Central memory CD8-positive, alpha-beta T cell (primary cell): ENCODE results near the gene DIP2C.
"Not testable (repeated sequence)": the region's sequence is repeated elsewhere in the genome, so short reads cannot be mapped to it uniquely, and the experiment has no call there.

Experiments
- ATAC-seq: fragments of 150-1000 bp; cut with Tn5 transposase; replicated peaks from 2 replicates; pipeline ENCODE4 v1.10.0; 2022; ENCODE audit warnings: mild to moderate bottlenecking, moderate FRiP score, moderate number of reproducible peaks; ENCODE audit not compliant: poor library complexity, severe bottlenecking; ENCODE audit errors: extremely low read depth
- DNase-seq, 2 donors: peaks; one replicate each; pipeline ENCODE4 v3.0.0; 2021; ENCODE audit warnings: low spot score in 2 of 2
- H3K27ac Mint-ChIP-seq: one replicate; pipeline ENCODE4 v1.8.0; 2022; ENCODE audit warnings: low read depth, mild to moderate bottlenecking, moderate library complexity, mixed read lengths
- H3K27me3 Mint-ChIP-seq: one replicate; pipeline ENCODE4 v1.8.0; 2022; ENCODE audit warnings: mixed read lengths
- H3K36me3 Mint-ChIP-seq: one replicate; pipeline ENCODE4 v1.8.0; 2022; ENCODE audit warnings: mild to moderate bottlenecking, moderate library complexity, mixed read lengths; ENCODE audit not compliant: insufficient read depth
- H3K4me1 Mint-ChIP-seq: one replicate; pipeline ENCODE4 v1.8.0; 2022; ENCODE audit warnings: mixed read lengths
- H3K4me3 Mint-ChIP-seq: one replicate; pipeline ENCODE4 v1.8.0; 2022; ENCODE audit warnings: mild to moderate bottlenecking, moderate library complexity, mixed read lengths
- H3K9me3 Mint-ChIP-seq: one replicate; pipeline ENCODE4 v1.8.0; 2022; ENCODE audit warnings: mixed read lengths

Gene DIP2C

DNA sequence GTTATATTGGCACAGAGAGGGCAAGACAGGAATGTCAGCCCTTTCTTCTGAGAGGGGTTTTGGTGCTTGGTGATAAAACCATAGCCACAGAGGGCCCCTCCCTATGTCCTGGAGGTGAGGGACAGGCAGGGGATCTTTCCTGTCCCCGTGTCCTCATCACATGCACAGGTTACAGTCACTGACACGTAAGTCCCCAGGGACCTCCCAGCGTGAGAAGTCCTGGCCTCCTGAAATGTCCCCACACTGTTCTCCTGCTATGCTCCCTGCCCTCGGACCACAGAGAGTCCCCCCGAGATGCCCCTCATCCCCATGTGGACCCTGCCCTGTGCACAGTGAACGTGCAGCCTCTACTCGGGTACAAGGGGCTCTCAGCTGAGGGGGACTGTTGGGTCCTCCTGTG lies 293.8 kb downstream of the DIP2C start:
- H3K4me1 Mint-ChIP-seq = peaks cover 9% of the 10 kb centered on the region
- peaks cover 5% of the 10 kb centered on the region for H3K36me3 Mint-ChIP-seq
- H3K27me3 Mint-ChIP-seq = no peaks in the 10 kb centered on the region
- DNase-seq (no peak), ATAC-seq (no peak)
- no peaks in the 10 kb centered on the region for H3K9me3 Mint-ChIP-seq
- H3K4me3 Mint-ChIP-seq = no peak overlapping the region
- H3K27ac Mint-ChIP-seq = no peak overlapping the region

DNA sequence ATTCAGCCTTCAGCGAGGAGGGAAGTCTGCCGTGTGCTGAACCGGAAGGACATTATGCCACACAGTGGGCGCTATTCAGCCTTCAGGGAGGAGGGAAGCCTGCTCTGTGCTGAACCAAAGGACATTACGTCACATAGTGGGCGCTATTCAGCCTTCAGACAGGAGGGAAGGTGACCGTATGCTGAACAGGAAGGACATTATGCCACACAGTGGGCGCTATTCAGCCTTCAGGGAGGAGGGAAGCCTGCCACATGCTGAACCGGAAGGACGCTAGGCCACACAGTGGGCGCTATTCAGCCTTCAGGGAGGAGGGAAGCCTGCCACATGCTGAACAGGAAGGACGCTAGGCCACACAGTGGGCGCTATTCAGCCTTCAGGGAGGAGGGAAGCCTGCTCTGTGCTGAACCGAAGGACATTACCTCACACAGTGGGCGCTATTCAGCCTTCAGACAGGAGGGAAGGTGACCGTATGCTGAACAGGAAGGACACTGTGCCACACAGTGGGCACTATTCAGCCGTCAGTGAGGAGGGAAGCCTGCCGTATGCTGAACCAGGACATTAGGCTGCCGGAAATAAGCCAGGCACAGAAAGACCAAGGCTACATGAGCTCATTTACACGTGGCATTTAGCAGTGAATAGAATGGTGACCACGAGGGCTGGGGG lies 294.9 kb downstream of the DIP2C start:
- not testable (repeated sequence) for H3K9me3 Mint-ChIP-seq, H3K36me3 Mint-ChIP-seq, DNase-seq, H3K4me1 Mint-ChIP-seq, H3K4me3 Mint-ChIP-seq, H3K27me3 Mint-ChIP-seq
- peak; percentile 74 for ATAC-seq
- H3K27ac Mint-ChIP-seq = peak overlapping the region; percentile 42

DNA sequence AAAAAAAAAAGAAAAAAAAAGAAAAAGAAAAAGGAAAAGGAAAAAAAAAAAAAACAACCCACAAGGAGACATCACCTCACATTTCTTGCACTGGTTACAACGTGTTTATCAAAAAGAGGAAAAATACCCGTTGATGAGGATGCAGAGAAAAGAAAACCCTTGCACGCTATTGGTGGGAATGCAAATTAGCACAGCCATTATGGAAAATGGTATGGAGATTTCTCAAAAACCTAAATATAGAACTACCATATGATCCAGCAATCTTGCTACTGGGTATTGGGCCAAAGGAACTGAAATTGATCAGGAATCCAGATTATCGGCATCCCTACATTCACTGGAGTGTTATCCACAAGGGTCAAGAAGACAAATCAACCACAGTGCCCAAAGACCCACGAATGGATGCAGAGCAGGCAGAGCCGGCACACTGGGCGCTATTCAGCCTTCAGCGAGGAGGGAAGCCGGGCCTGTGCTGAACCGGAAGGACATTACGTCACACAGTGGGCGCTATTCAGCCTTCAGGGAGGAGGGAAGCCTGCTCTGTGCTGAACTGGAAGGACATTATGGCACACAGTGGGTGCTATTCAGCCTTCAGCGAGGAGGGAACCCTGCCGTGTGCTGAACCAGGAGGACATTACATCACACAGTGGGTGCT lies 295.6 kb downstream of the DIP2C start:
- Mint-ChIP-seq H3K36me3 (peaks cover 7% of the 10 kb centered on the region), H3K4me1 (peaks cover 9% of the 10 kb centered on the region), H3K4me3 (no peak overlapping the region), H3K27ac (peak overlapping the region; percentile 42), H3K27me3 (no peaks in the 10 kb centered on the region), H3K9me3 (no peaks in the 10 kb centered on the region)
- no peak for DNase-seq
- ATAC-seq = peak; percentile 16

DNA sequence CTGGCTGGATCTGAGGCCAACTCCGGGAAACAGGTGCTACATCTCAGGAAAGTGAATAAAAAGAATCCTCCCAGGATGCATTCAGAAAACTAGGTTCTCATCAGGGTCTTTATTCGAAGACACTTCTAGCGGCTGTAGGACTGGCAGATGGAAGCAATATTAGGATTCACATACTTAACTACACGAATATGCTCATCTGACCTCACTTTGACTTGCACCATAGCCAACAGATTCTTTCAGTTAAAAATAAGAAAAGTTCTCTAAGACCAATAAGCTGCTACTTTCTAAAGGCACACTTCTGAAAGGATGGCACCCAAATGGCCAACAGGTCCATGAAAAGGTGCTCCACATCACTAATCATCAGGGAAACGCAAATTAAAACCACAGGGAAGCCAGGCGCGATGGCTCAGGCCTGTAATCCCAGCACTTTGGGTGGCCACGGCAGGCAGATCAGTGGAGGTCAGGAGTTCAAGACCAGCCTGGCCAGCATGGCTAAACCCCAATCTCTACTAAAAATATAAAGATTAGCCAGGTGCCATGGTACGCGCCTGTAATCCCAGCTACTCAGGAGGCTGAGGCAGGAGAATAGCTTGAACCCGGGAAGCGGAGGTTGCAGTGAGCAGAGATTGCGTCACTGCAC lies 296.2 kb downstream of the DIP2C start:
- no peak for DNase-seq
- H3K4me1 Mint-ChIP-seq = peaks cover 13% of the 10 kb centered on the region
- no peak overlapping the region for H3K4me3 Mint-ChIP-seq
- H3K27me3 Mint-ChIP-seq = no peaks in the 10 kb centered on the region
- ATAC-seq = no peak
- H3K27ac Mint-ChIP-seq = peak overlapping the region; percentile 31
- H3K9me3 Mint-ChIP-seq = no peaks in the 10 kb centered on the region
- H3K36me3 Mint-ChIP-seq = peaks cover 9% of the 10 kb centered on the region

DNA sequence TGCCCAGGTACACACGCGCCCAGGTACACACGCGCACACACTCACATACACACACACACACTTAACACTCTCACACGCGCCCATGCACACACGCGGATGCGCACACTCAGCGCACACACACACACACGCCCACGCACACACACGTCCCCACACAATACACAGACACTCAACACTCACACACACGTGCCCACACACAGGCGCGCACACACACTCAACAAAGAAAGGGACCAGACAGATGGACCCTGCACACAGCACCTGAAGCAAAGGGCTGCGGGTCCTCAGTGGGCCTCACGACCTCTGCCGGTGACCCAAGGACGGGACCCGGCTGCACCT lies 296.8 kb downstream of the DIP2C start:
- H3K4me3 Mint-ChIP-seq = no peak overlapping the region
- H3K36me3 Mint-ChIP-seq = peaks cover 9% of the 10 kb centered on the region
- no peaks in the 10 kb centered on the region for H3K9me3 Mint-ChIP-seq
- H3K4me1 Mint-ChIP-seq = peaks cover 16% of the 10 kb centered on the region
- DNase-seq (no peak), ATAC-seq (no peak)
- no peaks in the 10 kb centered on the region for H3K27me3 Mint-ChIP-seq
- H3K27ac Mint-ChIP-seq = peak overlapping the region; percentile 31

DNA sequence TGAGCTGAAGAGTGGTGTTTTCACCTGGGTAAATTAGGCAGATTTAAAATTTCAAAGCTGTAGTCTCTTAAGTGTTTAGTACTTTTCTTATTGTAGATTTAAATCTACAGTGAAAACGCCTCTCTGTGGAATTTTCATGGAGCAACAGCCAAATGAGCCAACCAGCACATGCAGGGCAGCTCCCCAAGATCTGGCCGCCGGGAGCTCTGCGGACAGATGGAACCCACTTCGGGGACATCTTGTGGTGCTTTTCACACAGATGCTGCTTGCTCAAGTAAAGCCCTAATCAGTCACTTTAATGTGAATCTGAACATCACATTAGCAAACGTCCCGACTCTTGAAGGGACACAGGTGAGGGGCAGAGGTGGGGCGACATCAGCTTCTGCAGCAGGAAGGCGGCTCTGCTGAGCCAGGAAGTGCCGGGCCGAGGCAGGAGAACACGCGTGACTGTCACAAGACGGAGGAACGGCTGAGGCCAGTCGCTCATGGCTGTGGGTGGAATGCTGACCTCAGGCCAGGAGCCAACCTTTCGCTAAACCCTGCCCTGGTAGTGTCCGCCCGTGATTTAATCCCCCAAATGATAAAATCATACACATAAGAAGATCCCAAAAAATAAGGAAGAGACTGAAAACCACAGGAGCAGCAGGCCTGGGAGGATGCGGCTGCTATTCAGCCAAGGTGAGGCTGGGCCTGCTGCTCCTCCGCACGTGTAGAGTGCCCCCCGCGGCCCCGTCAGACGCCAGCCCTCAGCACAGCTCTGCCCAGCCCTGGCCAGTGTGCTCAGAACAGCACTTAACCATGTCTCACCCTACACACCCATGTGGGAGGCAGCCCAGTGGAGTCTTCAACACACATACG lies 297.4 kb downstream of the DIP2C start:
- peak overlapping the region; percentile 31 for H3K27ac Mint-ChIP-seq
- ATAC-seq (no peak), DNase-seq (no peak)
- peaks cover 9% of the 10 kb centered on the region for H3K36me3 Mint-ChIP-seq
- peaks cover 16% of the 10 kb centered on the region for H3K4me1 Mint-ChIP-seq
- H3K9me3 Mint-ChIP-seq = no peaks in the 10 kb centered on the region
- no peak overlapping the region for H3K4me3 Mint-ChIP-seq
- no peaks in the 10 kb centered on the region for H3K27me3 Mint-ChIP-seq

DNA sequence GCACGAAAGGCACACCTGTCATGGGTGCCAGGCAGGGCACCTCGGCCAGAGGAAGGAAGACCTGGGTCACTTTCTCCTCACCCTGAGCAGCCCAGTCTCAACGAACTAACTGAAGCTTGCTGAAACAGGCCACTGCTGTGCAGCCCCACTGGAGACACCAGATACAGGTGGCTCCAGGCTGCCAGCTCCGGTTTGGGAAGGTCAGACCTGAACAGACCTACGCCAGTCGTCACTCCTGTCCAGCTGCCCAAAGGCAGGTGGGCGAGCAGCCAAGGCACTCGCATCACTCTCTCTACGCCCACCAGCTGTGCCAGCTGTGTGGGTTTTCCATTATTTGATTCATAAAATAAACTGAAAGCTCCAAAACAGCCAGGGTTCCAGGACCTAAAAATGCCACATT lies 298.2 kb downstream of the DIP2C start:
- H3K4me1 Mint-ChIP-seq = peaks cover 16% of the 10 kb centered on the region

DNA sequence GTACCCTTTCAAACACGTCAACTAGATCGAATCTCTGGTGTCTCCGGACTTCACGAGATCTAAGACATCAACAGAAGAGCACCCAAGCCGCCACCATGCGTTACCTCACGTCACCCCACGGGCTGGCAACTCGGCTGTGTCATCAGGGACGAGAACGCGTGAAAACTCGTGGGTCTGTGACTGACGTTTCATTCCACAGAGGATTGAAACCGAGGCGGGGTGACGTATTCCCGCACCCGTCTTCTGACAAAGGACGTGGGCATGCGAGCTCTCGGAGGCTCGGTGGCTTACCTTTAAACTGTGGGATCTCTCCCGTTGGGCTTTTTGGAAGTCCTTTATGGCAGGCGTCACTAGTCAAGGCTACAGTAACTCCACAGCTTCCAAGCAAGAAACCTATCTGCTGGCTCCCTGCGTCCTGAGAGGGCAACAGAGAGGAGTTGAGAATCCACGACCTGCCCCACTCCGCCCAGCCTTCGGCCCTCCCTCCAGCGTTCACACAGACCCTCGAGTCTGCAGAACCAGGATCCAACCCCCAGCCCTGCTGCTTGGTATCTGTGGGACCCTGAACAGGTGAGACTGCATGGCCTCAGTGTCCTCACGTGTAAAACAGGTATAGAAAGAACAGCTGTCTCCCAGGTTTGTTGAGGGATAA lies 298.9 kb downstream of the DIP2C start:
- Mint-ChIP-seq H3K27ac (no peak overlapping the region), H3K27me3 (no peaks in the 10 kb centered on the region), H3K9me3 (no peaks in the 10 kb centered on the region), H3K4me3 (no peak overlapping the region), H3K4me1 (peaks cover 16% of the 10 kb centered on the region), H3K36me3 (peaks cover 9% of the 10 kb centered on the region)
- no peak for ATAC-seq
- no peak for DNase-seq

More for the DNA sequence above, 298.2 kb downstream of the DIP2C start:
- no peaks in the 10 kb centered on the region for H3K27me3 Mint-ChIP-seq
- no peak overlapping the region for H3K4me3 Mint-ChIP-seq
- no peaks in the 10 kb centered on the region for H3K9me3 Mint-ChIP-seq
- ATAC-seq (no peak), DNase-seq (no peak)
- H3K27ac Mint-ChIP-seq = no peak overlapping the region
- peaks cover 9% of the 10 kb centered on the region for H3K36me3 Mint-ChIP-seq

DNA sequence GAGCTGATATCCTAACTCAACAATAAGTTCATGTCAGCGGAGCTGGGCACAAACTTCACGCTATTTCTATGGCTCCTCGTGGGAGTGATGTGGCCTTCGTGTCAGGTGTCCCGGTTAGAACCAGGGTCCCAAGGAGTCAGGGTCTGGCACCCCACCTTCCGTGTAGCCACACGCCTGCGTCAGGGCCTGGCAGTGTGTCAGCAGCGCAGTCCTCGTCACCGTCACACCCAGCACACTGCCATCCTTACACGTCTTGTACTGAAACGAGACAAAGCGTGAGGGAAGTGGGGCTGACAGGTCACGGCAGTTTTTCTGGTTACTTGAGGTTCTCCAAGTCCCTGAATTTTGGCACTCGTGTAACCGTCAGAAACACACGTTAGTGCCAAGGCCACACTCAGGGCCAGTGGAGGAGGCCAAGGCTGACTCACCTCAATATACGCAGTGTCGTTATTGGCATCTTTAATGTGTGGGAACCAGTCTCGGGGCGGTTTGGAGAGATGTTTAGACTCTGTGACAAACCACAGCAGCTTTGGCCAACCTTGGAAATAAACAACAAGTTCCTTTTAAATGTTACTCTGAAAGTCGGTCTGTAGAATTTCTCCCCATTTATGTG lies 299.5 kb downstream of the DIP2C start:
- Mint-ChIP-seq H3K4me1 (peaks cover 16% of the 10 kb centered on the region), H3K4me3 (no peak overlapping the region), H3K27me3 (no peaks in the 10 kb centered on the region), H3K36me3 (peaks cover 9% of the 10 kb centered on the region), H3K27ac (no peak overlapping the region), H3K9me3 (no peaks in the 10 kb centered on the region)
- ATAC-seq (no peak), DNase-seq (no peak)

DNA sequence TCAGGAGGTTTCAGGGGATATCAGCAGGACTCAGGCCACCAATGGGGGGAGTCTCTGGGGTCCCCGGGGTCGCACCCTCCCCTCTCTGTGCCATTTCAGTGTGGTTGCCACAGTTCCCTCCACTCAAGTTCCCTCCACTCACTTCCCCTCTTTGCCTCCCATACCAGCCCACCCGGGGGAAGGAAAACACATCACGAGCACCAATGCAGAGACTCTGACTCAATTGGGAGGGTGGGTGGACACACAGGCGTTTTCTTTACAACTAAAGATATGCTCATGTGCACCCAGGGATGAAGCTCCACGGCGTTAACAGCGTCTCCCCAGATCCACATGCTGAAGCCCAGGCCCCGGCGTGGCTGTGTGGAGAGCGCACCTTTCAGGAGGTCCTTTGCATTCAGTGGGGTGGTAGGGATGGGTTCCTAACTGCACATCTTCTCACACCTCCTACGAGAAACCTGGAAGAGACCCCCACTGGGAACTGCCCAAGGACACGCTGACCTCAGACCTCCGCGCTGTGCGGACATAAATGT lies 300.1 kb downstream of the DIP2C start:
- ATAC-seq = no peak
- no peak for DNase-seq
- Mint-ChIP-seq H3K27ac (no peak overlapping the region), H3K4me3 (no peak overlapping the region), H3K36me3 (peaks cover 11% of the 10 kb centered on the region), H3K9me3 (no peaks in the 10 kb centered on the region), H3K4me1 (peaks cover 12% of the 10 kb centered on the region), H3K27me3 (no peaks in the 10 kb centered on the region)

DNA sequence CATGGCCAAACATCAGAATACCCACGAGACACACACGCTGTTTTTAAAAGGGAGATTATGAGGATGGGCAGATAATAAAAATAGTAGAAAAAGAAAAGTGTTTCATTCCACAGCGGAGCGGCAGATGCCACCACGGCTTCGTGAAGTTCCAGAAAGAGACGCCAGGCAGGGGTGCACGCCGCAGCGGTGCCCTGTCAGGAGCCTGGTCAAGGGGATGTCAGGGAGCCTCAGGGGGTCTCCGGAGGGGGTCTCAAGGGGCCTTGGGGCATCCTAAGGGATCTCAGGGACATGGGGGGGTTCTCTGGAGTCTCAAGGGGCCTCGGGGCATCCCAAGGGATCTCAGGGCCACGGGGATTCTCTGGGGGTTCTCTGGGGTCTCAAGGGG lies 300.8 kb downstream of the DIP2C start:
- no peak for ATAC-seq
- Mint-ChIP-seq H3K27me3 (no peaks in the 10 kb centered on the region), H3K4me3 (no peak overlapping the region), H3K27ac (peak overlapping the region; percentile 78), H3K9me3 (no peaks in the 10 kb centered on the region), H3K36me3 (peaks cover 12% of the 10 kb centered on the region), H3K4me1 (peaks cover 7% of the 10 kb centered on the region)
- DNase-seq = no peak
